HPDE6-E6E7 (cell line): ENCODE results near the gene WDR5B.

Experiments used
- DNase-seq: peaks from one replicate; pipeline ENCODE4 v3.0.0; 2011; ENCODE audit warnings: missing footprints; ENCODE audit errors: extremely low spot score

WDR5B gene

GRCh38 chr3:122365582-122366378 is 50.1 kb downstream of the WDR5B start:
- DNase-seq: peak; percentile 71

- no peak for DNase-seq
These were observed 50.8 kb downstream of the WDR5B start for GRCh38 chr3:122365073-122365472.

- DNase-seq: no peak
These were observed 51.4 kb downstream of the WDR5B start for GRCh38 chr3:122364490-122364889.
